SU-DHL-6 (cell line): Measurements from ENCODE around the gene THSD7A.

Source experiments
- EZH2phosphoT487 ChIP-seq: fragments of 200-600 bp; sonication (generic), shearing (Covaris generic); conservative IDR thresholded peaks from 2 replicates; pipeline ENCODE4 v1.6.1; 2018; ENCODE audit warnings: mild to moderate bottlenecking, antibody characterized with exemption, low read length, moderate library complexity, mixed read lengths
- TF ChIP-seq, protein P1 (sequence below): fragments of 200-600 bp; sonication (generic); IDR thresholded peaks from one replicate; pipeline ENCODE4 v1.5.1; 2017; ENCODE audit warnings: antibody characterized with exemption, mild to moderate bottlenecking, low read length, moderate library complexity; ENCODE audit not compliant: insufficient read depth, poor library complexity, severe bottlenecking

DNA sequence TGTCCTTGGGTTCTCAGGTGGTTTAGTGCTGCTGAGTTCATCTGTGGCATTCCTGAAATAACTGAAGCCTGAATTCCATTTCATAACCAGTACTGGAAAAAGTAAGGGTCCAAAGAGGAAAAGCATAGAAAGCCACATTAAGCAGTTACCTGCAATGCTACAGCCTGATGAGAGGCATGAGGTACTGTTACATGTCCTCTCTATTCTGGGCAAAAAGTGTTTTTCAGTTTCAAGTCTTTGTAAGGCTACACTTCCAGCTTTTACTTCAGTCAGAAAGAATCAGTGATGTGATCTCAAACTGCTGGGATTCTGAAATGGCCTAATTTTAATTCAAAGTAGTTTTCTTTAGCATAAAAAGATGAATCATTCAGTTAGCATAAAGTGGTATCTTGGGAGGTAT, 488.9 kb downstream of the THSD7A start:
- TF ChIP-seq, protein P1, sequence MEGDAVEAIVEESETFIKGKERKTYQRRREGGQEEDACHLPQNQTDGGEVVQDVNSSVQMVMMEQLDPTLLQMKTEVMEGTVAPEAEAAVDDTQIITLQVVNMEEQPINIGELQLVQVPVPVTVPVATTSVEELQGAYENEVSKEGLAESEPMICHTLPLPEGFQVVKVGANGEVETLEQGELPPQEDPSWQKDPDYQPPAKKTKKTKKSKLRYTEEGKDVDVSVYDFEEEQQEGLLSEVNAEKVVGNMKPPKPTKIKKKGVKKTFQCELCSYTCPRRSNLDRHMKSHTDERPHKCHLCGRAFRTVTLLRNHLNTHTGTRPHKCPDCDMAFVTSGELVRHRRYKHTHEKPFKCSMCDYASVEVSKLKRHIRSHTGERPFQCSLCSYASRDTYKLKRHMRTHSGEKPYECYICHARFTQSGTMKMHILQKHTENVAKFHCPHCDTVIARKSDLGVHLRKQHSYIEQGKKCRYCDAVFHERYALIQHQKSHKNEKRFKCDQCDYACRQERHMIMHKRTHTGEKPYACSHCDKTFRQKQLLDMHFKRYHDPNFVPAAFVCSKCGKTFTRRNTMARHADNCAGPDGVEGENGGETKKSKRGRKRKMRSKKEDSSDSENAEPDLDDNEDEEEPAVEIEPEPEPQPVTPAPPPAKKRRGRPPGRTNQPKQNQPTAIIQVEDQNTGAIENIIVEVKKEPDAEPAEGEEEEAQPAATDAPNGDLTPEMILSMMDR = no peak
- TF ChIP-seq EZH2phosphoT487 = no peak
